CD4-positive, alpha-beta T cell treated with Interleukin-15 for 4 hours (primary cell): ENCODE data around the gene TTC16.
"Not testable (repeated sequence)": the region's sequence is repeated elsewhere in the genome, so short reads cannot be mapped to it uniquely, and the experiment has no call there.

Source experiments
- DNase-seq: peaks from one replicate; pipeline ENCODE4 v3.0.0-alpha.2; 2020; ENCODE audit warnings: low spot score

Gene TTC16

DNA sequence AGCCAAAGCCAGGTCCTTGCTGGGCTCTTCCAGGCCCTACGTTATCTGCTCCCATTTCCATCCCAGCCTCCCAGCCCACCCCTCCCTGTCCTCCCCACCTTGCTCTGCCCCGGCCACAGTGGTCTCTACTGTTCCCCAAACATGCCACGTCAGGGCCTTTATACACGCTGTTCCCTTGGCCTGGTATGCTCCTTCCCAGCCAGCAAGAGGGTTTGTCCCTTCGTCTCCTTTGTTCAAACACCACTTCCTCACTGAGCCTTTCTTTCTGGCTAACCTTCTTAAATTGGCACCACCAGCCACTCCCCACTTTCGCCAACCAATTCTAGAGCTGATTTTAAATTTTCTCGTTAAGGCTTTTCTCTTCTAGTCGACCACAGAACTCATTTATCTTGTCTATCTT lies 52.8 kb downstream of the TTC16 start:
- DNase-seq = no peak

DNA sequence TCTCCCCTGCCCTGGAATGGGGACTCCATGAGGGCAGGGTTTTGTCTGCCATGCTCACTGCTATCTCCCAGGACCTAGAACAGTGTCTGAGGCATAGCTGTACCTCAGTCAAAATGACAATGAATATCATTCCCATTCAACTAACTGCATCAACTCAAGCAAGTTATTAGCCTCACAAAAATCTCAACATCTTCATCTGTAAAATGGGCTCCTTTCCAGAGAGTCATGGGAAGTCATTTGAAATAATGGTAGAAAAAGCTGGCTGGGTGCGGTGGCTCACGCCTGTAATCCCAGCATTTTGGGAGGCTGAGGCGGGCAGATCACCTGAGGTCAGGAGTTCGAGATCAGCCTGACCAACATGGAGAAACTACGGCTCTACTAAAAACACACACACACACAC lies 53.2 kb downstream of the TTC16 start:
- no peak for DNase-seq

DNA sequence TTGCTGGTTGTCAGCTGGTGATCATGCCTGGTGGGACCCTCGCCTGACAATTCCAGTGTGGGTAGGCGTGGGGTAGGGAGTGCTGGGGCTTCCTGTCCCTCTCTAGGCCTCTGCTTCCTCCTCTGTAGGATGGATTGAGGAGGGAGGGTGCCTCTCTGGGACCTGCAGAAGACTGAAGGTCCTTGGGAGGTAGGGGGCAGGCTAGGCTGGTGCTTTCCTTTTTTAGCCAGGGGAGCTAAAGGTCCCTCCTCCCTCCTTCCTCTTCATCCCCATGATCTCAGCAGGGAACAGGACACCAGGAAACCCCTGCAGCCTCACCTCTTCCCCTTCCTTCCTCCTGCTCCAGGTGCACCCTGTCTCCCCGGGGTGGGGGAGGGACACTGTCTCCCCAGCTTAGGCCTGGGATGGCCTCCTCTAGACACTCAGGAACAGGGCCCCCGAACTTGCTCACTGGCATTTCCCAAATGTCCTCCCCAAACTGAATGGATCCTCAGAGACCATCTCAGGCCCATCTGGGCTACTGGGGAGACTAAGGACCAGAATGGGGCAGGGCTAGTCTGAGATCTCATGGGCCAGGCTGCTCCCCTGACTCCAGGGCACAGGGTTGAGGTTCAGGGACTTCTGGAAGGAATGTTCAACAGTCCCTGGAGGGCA lies 54.2 kb downstream of the TTC16 start:
- DNase-seq = no peak

DNA sequence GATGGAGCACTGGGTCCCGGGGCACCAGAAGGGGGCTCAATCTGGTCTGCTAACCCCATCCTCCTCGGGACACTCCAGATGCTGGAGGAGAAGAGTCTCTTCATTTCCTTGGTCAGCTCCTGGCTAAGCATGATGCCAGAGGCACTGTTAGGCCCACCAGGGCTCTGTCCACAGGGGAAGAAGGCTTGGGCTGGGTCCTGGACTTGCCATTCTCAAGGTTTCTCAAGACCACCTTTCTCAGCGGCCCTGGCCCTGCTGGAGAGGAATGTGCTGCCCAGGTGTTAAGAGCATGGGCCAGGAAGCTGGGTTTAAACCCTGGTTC lies 54.7 kb downstream of the TTC16 start:
- no peak for DNase-seq

DNA sequence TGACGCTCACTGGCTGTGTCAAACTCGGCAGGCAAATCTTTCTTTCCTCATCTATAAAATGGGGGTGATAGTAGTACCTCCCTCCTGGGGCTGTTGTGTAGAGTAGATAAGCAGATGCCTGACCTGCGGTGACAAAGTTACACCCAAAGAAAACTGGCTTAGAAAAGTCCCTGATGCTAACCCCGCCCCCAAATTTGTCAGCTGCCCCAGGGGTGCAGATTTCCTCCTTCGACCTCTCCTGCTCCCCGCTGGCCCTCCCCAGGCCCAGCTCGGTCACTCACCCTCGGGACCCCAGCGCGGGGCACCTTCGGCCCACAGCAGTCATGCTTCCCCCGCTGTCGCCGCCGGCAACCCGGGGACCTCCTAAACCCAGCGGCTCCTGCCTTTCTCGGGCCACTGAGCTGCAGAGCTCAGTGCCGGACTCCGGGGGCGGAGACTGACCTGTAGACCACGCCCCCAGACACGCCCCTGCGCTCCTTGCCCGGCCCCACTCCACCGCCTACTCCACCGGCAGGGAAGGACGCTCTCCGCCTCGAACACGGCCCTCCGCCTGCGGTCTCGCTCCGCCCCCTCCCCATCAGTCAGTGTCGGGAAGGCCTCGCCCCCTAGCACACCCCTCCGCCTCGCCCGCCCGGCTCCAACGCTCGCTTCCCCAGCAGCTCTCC lies 55.2 kb downstream of the TTC16 start:
- peak; percentile 97 for DNase-seq

DNA sequence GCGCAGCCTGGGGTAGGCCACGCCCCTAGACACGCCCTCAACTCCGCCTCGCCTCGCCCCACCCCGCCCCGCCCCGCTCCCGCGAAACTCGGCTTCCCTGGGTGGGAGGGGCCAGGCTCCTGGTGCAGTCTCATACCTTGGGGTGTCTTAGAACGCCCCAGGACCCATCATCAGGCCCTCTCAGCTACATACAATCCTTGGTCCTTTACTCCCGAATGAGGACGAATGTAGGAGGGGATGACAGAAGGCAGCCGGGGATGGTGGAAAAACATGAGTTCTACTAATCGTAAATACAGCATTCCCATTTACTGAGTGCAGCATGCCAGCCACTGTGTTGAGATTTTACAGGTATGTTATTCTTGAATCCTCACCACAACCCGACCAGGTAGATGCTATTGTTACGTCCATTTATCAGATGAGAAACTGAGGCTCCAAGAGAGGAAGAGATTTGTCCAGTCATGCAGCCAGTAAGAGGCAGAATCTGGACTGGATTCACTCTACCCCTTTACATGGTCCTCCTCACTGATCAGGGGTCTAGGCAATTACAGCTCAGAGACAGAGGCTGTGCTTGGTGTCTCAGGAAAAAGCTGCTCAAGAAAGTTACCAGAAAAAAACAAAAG lies 55.8 kb downstream of the TTC16 start:
- DNase-seq = no peak

DNA sequence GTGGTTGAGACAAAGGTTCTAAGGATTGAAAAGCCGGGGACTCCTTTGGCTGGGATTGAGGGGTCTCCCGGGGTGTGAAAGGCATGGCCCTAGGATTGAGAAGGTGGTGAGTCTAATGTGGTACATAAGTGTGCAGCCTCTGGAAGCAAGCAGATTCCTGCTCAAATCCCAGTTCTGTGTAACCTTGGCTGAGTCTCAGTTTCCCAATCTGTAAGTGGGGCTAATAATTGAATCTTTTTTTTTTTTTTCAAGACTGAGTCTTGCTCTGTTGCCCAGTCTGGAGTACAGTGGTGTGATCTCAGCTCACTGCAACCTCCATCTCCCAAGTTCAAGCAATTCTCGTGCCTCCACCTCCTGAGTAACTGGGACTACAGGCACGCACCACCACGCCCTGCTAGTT lies 56.7 kb downstream of the TTC16 start:
- DNase-seq = no peak

DNA sequence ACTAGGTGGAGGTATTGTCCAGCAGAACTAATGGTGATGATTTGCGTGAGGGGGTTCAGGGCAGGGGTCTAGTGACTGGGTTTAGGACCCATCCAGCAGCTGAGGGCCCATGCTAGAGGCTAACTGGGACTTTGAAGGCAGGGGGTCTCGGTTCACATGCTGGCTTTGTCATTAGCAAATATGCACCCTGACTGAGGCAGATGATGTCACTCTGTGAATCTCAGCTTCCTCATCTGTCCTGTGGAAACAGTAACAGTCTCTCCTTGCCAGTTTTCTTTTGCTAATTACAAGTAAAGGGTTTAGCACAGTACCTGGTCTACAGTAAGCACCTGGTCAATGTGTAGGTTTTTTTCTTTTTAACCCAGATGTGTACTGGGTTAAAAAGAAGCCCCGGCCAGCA lies 57.4 kb downstream of the TTC16 start:
- DNase-seq = no peak

DNA sequence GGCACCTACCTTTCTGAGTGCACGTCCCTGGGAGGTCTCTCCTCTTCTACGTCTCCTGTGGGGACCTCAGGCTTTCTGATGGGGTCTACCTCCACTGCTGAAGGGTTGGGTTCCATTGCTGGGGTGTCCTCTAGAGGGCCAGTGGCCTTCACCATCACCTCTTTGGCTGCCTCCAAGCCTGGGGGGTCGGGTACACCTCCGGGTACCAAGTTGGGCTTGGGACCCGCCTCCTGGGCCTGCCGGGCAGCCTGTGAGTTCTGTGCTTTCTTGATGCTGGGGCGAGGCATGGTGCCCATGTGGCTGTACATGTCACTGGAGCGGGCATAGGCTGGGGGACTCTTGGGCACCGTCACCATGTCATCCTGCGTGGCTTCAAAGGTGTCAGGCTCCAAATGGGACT lies 58.1 kb downstream of the TTC16 start:
- no peak for DNase-seq

DNA sequence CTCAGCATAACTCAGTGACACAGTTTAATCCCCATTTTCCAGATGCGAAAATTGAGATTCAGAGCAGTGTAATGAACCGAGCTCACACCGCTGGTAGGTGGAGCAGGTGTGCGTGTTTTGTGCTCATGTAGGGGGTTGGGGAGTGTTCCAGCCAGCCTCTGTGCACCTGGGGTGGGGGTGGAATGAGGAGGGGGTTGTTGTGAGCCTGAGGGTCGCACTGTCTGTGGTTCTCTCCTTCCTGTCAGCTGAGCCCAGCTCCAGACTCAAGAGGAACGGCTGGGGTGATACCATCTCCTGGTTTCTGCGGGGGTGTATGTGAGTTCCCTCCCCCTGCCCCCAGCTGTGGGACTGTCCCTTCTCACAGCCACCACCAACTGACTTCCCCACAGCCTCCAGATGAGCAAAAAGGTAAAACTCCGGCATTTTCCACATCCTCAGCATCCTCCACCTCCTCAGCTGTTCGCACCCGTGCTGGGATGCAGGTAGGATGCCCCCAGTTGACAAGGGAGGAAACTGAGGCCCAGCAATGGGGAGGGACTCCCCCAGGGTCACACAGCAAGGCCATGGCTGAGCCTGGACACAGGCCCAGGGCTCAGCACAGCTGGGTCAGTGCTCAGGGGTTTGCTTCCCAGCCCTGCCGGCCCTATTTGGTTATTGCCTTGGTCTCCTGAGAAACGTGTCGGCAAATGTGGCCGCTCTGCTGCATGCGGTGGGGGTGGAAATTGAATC lies 60.5 kb downstream of the TTC16 start:
- peak; percentile 79 for DNase-seq

DNA sequence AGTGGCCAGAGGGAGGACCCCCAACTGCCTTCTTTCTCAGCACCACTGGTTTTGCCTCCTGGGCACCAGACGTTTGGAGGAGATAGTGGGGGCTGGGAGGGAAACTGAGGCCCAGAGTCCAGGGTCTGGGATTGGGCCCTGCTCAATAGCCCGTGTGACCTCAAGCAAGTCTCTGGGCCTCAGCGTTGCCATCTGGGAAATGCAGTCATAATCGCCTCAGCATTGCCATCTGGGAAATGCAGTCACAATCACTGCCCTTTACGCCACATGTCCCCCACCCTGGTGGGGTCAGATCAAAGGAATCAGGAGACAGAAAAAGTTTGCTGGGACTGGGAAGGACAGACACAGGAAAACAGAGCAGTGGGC lies 61.0 kb downstream of the TTC16 start:
- no peak for DNase-seq

DNA sequence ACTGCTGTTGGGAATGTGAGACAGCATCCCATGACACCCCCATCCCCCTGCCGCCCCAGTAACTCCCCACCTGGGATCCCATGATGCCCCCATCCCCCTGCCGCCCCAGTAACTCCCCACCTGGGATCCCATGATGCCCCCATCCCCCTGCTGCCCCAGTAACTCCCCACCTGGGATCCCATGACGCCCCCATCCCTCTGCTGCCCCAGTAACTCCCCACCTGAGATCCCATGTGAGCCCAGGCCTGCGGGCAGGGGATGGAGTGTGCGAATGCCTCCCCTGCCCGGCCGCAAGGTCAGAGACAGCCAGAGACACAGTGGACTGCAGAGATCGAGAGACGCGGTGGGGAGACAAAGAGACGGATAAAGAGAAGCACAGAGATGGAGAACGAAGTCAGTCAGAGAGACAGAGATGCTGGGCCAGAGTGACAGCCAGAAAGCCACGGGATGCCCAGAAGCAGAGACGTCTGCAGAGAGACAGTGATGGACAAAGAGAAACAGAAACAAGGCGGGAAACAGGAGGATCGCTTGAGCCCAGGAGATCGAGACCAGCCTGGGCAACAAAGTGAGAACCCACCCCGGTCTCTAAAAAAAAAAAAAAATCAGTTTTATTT lies 61.6 kb downstream of the TTC16 start:
- DNase-seq = no peak

DNA sequence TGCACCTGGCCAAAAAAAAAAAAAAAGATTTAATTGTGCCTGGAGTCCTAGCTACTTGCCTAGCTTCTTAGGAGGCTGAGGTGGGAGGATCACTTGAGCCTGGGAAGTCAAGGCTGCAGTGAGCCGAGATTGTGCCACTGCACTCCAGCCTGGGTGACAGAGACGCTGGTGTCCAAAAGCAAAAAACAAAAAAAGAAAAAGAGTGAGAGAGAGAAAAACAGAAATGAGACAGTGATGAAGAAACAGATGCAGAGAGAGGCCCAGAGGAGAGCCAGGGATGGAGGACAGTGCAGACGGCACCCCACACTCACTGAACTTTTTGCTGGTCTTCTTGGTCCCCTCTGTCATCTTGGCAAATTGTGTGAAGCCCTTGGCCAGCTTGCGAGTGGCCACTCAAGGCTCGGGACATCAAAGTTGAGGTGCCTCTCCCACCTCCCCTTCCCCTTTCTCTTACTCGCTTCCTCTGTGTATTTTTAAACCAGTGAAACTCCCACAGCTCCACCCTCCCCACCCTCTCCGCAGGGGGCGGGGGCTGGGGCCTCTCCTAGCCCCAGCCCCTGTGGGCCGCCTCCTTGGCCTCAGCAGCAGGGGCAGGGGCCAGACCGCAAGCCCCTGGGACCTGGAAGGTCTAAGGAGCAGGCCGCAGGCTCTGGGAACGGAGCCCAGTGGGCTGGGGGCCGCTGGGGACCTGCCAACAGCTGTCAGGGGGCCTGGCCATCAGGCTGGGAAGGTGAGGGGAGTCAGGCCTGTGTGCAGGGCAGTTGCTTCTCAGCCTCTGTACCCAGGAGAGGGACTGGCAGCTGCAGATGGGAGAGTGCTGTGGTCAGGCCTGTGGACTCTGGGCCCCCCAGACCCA lies 62.6 kb downstream of the TTC16 start, which contains the start of gene SH2D3C:
Gene SH2D3C (minus strand): TSS at position 387 of the 856 bp plus-strand sequence. CDS start 39 bp downstream, at position 348.
- peak; percentile 43 for DNase-seq

DNA sequence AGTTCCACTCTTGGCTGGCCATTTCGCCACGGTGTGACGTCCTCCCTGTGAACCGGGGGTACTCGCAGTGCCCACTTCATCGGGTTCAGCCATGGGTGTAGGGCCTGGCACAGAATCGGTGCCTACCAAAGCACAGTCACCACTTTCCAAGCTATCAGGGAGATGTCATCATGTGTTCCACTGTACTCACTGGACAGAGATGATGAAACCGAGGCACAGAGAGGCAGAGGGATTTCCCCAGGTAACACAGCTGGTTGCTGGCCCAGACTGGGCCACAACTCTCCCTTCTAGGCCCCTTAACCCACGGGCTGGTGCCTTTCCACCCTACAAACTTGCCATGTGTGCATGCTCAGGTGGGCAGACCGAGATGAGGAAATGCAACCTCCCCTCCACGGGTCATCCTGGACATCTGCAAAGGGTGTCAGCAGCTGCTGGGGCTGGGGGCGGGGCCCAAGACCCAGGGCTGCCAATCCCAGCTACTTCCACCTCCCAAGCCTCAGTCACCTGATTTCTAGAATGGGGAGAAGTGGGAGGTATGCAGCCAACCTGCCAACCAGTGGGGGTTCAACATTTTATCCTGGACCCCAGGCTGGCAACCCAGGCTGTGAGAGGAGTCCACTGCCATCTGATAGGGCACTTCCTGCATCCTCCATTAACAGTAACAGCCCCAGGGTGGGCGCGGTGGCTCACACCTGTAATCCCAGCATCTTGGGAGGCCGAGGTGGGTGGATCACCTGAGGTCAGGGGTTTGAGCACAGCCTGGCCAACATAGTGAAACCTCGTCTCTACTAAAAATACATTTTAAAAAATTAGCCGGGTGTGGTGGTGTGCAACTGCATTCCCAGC lies 63.5 kb downstream of the TTC16 start:
- peak; percentile 61 for DNase-seq

DNA sequence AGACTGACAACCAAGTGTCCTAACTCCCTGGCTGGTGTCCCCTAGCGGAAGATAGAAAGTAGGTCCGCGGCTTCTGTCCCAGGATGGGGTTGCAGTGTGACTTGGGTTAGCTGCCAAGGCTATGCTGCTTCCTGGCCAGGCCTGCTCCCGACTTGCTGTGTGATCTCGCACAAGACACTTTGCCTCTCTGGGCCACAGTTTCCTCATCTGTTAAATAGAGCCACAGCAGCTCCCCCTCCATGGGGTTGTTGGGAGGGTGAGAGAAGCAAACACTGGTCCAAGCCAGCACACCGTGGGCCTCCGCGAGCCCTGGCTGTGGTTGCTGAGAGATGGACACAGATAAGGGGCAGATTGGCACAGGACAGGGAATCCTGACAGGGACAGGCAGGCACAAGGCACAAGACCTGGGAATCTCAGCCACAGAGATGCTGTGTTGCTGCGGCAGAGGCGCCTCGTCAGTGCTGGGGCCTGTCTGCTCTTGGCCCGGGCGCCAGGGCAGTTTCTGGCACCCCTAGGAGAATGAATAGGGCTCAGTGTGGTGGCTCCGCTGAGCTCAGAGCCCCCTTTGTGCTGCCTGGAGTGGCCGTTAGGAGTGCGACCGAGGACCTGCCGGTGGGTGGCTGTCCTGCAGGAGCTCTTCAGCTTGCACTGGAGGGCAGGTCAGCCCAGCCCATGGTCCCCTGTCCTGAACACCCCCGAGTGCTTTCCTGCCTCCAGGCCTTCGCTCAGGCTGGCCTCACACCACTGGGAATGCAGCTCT lies 64.4 kb downstream of the TTC16 start:
- DNase-seq = no peak

DNA sequence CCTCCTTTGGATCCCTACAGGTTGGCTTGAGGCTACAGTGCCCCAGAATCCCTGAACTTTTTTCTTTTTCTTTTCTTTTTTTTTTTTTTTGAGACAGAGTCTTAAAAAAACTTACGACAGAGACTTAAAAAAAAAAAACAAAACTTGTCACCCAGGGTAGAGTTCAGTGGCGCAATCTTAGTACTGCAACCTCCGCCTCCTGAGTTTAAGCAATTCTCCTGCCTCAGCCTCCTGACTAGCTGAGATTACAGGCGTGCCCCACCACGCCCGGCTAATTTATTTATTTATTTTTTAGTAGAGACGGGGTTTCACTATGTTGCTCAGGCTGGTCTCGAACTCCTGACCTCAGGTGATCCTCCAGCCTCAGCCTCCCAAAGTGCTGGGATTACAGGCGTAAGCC lies 65.0 kb downstream of the TTC16 start:
- not testable (repeated sequence) for DNase-seq
